Measurements from ENCODE around the gene TOMM70.

The TOMM70 gene

DNA sequence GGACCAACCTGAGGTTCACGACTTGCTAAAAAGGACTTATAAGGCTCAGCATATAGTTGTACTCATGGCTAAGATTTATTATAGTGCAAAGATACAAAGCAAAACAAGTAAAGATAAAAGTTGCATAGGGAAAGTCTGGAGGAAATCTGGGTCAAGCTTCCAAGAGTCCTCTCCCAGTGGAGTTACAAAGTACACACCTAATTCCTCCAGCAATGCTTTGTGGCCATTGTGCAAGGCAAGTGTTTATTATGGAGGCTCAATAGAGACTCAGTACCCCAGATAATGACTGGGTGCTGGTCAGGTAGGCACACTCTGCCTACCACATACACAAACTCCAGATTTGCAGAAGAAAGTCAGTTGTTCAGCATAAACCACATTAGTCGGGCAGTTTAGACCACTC is 23.4 kb upstream of the TOMM70 start:
- TF ChIP-seq, protein P1, sequence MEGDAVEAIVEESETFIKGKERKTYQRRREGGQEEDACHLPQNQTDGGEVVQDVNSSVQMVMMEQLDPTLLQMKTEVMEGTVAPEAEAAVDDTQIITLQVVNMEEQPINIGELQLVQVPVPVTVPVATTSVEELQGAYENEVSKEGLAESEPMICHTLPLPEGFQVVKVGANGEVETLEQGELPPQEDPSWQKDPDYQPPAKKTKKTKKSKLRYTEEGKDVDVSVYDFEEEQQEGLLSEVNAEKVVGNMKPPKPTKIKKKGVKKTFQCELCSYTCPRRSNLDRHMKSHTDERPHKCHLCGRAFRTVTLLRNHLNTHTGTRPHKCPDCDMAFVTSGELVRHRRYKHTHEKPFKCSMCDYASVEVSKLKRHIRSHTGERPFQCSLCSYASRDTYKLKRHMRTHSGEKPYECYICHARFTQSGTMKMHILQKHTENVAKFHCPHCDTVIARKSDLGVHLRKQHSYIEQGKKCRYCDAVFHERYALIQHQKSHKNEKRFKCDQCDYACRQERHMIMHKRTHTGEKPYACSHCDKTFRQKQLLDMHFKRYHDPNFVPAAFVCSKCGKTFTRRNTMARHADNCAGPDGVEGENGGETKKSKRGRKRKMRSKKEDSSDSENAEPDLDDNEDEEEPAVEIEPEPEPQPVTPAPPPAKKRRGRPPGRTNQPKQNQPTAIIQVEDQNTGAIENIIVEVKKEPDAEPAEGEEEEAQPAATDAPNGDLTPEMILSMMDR (IDR thresholded peaks at IDR 0.05; ENCODE audit: low read depth, low read length) = no peak
- no peak for DNase-seq (ENCODE audit: low read depth, low spot score)
- no peak overlapping the region for H3K4me3 ChIP-seq (ENCODE audit: low read depth, low read length)
- in situ Hi-C loops (cut with HindIII; ENCODE audit: low sequenced_read_pairs) = no loop called here

DNA sequence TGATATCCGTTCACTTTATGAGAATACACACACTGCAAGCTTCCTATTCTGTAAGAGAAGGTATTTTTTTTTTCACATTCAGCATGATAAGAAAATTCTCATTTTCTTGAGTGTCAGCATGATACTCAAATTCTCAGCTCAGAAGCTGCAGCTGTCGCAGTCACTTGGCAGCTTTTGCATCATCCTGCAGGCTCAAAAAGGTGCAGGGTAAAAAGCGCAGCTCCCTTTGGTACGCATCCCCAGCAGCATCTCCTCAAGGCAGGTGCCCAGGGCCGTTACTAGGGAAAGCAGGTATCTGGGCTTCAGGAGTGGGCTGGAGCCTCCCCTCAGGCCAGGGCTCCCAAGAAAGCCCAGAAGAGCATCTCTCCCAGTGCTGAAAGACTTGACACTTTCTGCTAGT is 22.7 kb upstream of the TOMM70 start:
- no peak overlapping the region for H3K4me3 ChIP-seq (ENCODE audit: low read depth, low read length)
- in situ Hi-C loops (cut with HindIII; ENCODE audit: low sequenced_read_pairs) = no loop called here
- DNase-seq (ENCODE audit: low read depth, low spot score) = no peak
- TF ChIP-seq, protein P1 (IDR thresholded peaks at IDR 0.05; ENCODE audit: low read depth, low read length) = no peak

DNA sequence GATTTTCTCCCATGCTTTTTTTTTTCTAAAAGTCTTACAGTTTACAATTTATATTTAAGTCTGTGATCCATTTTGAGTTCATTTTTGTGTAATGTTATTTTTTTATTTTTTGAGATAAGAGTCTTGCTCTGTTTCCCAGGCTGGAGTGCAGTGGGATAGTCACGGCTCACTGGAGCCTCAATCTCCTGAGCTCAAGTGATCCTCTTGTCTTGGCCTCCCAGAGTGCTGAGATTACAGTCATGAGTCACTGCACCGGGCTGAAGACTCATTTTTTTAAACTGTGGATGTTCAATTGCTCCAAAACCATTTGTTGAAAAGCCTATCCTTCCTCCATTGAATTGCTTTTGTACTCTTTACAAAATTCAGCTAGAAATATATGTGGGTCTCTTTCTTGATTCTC is 20.0 kb upstream of the TOMM70 start:
- no peak overlapping the region for H3K4me3 ChIP-seq (ENCODE audit: low read depth, low read length)
- in situ Hi-C loops (cut with HindIII; ENCODE audit: low sequenced_read_pairs) = no loop called here
- no peak for DNase-seq (ENCODE audit: low read depth, low spot score)
- TF ChIP-seq, protein P1 (IDR thresholded peaks at IDR 0.05; ENCODE audit: low read depth, low read length) = no peak

DNA sequence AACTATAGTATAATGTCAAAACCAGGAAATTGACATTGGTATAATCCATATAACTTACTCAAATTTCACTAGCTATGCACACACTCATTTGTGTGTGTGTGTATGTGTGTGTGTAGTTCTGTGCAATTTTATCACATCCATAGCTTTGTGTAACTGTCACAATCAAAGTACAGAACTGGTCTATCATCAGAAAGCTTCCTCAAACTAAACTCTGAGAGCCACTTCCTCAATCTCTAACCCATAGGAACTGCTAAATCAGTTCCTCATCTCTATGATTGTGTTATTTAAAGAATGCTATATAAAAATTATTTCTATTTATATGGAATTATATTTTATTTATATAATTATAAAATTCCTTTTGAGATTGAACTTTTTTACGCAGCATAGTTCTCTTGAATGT is 18.5 kb upstream of the TOMM70 start:
- H3K4me3 ChIP-seq (ENCODE audit: low read depth, low read length) = no peak overlapping the region
- TF ChIP-seq, protein P1 (IDR thresholded peaks at IDR 0.05; ENCODE audit: low read depth, low read length) = no peak
- no peak for DNase-seq (ENCODE audit: low read depth, low spot score)
- in situ Hi-C loops (cut with HindIII; ENCODE audit: low sequenced_read_pairs) = no loop called here

DNA sequence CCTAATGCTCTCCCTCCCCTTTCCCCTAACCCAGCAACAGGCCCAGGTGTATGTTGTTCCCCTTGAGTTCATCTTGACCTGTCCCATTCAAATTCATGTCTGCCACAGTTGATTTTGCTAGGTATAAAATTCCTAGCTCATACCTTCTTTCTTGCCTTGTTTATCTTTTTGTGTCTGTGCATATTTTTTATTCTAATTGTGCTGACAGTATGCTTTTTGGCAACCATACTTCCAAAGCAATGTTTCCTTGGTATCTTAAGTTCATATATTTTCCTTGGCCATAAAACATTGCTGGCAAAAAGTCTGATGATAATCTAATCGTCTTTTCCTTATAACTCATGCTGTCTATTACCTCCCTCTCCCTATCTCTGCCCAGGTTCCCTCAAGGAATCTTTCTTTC is 16.0 kb upstream of the TOMM70 start:
- no peak for DNase-seq (ENCODE audit: low read depth, low spot score)
- in situ Hi-C loops (cut with HindIII; ENCODE audit: low sequenced_read_pairs) = no loop called here
- TF ChIP-seq, protein P1 (IDR thresholded peaks at IDR 0.05; ENCODE audit: low read depth, low read length) = no peak
- H3K4me3 ChIP-seq (ENCODE audit: low read depth, low read length) = no peak overlapping the region

DNA sequence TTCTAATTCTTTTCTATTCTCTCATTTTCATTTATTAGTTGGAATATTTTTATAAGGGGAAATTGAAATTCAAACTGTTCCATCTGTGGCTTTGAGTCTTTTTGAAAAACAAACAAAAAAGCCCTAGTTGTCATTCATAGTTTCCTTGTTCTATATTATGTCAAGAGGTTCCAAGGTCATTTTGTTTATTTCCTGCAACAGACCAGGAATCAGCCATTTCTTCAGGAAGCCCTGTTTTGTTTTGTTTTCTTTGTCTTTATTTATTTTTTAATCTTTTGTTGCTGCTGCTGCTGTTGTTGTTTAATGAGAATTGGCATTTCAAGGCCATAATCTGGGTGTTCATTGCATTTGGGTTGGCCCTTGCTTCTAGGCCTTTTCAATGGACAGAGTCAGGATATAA is 15.3 kb upstream of the TOMM70 start:
- TF ChIP-seq, protein P1 (IDR thresholded peaks at IDR 0.05; ENCODE audit: low read depth, low read length) = no peak
- no peak overlapping the region for H3K4me3 ChIP-seq (ENCODE audit: low read depth, low read length)
- DNase-seq (ENCODE audit: low read depth, low spot score) = no peak
- in situ Hi-C loops (cut with HindIII; ENCODE audit: low sequenced_read_pairs) = no loop called here

DNA sequence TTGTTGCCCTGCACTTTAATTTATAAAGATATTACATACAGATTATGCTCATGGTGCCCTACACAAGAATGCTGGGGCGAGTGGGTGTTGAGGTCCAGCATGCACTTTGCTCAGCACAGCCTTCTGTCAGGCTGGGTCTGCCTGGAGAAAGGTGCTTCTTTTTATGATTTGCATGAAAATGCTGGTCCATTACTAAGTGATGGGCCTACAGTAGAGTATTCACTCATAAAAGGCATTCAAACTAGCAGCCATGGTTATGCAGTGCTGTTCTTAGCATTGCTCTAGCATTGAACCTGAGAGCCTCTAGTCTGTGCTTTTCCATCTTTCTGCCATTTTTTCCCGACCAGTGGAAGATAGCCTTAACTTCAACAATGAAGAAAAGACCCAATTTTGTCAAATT is 12.7 kb upstream of the TOMM70 start:
- TF ChIP-seq, protein P1 (IDR thresholded peaks at IDR 0.05; ENCODE audit: low read depth, low read length) = no peak
- H3K4me3 ChIP-seq (ENCODE audit: low read depth, low read length) = no peak overlapping the region
- in situ Hi-C loops (cut with HindIII; ENCODE audit: low sequenced_read_pairs) = no loop called here
- DNase-seq (ENCODE audit: low read depth, low spot score) = no peak
